Activated CD8-positive, alpha-beta memory T cell treated with anti-CD3 and anti-CD28 coated beads for 48 hours (primary cell): ENCODE results near the gene UBAP1L.
"Not testable (repeated sequence)": the region's sequence is repeated elsewhere in the genome, so short reads cannot be mapped to it uniquely, and the experiment has no call there.

Experiments
- DNase-seq, 3 experiments: peaks; one replicate each; pipeline ENCODE4 v3.0.0-alpha.2; 2020; ENCODE audit warnings: low read depth in 2 of 3, low spot score in 2 of 3

Gene UBAP1L

DNA sequence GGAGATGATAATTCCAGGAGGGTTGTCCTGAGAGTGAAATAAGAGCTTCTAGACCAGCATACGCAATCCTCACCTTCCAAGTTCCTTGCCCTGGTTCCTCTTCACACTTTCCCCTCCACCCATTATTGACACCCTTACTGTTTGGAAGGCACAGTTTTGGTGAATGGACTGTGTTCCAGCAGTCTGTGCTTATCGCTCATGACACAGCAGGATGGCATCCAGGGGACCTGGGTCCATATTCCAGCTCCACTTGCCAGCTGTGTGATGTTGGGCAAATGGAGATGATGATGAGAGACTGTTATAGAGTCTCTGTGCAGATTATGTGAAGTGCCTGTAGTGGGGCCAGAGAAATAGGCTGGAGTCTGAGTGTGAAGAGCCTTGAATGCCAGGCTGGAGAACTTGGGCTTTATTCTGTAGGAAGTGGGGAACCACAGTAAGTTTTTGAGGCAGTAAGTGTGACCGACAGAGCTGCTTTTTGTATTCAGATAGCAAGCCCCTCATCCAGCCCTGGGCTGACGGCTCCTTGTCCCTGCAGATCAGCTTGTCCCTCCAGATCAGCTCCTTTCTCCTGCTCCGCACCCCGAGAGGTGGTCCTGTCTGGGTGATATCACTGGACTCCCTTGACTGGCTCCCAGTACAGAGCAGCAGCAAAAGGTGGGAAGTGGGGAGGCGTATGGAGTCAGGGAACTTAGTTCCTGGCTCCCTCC, 30.3 kb downstream of the UBAP1L start:
- DNase-seq = no peak

DNA sequence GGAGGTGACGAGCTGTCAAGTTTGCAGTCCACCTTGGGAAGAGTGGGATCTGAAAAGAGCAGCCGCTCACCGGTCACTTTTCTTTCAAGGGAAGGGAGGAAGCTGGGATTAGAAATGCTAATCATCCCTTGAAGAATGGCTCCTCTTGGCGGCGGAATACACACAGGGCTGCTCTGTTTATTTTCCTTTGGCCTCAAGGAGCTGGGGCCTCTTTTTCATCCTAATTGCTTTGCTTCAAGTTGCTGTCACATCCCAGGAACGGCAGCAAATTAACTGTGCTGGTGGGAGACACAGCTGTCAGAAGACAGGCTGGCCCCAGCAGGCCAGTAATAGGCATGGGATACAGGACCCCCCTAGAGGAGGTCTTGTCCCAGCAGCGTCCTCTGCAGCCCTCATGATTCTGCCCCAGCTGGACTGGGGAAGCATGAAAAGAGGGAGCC, 31.7 kb downstream of the UBAP1L start:
- no peak for DNase-seq

DNA sequence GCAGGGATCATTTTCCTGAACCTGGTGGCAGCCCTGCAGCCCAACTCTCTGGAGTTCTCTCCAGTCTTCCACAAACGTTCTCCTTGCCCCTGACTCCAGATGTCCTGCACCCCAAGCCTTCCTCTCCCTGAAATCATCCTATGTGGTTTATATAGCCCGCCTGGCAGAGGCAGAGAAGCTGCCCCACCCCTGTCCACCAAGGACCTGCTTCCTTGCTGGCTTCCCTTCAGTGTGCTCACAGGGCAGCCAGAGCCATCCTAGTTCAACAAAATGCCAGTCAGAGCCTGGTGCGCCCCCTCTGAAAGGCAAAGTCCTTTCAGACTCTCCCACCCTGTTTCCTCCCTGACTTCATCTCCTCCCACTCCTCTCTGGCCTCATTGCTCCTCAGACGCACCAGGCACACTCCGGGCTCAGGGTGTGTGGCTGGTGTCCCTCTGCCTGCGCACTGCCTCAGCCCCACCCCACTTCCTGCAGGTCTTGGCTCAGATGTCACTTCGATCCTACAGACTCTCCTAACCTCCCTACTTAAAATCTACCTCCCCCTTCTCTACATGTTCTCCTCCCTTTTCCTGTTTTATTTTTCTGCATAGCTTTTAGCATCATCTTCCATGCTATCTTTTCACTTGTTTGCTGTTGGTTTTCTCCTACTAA, 32.6 kb downstream of the UBAP1L start:
- DNase-seq = no peak

DNA sequence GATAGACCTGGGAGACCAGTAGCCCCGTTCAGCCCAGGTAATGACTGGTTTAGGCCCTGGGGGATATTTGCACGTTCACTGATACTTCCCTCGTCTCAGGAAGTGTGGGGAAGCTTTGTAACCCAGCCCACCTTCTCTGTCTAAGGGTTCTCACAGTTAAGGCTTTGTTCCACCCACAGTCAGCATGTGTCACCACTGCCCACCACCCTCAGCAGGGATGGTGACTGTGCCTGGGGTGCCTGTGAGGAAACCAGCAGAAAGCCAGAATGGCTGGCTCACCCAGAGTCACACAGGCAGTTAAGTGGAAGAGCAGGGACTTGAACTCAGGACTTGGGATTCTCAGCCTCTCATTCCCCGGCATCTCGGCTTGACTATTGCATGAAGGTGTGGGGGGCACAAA, 33.2 kb downstream of the UBAP1L start:
- DNase-seq = no peak

DNA sequence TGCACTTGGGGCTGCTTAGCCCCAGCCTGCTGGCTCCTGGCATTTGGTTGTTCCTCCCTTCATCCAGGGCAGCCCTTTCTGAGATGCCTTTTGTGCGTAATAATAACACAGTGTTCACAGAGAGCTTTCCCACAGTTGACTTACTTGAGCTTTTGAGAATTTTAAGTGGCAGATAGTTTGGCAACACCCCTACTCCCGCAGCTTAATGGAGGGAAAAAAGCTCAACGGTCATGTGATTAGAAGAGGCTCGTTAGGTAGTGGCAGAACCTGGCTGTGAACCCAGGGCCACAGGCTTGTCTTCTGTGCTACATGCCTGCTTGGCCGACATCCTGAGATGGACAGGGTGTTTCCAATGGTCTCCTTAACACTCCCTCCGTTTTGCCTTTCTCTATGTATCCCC, 33.7 kb downstream of the UBAP1L start:
- DNase-seq = no peak

DNA sequence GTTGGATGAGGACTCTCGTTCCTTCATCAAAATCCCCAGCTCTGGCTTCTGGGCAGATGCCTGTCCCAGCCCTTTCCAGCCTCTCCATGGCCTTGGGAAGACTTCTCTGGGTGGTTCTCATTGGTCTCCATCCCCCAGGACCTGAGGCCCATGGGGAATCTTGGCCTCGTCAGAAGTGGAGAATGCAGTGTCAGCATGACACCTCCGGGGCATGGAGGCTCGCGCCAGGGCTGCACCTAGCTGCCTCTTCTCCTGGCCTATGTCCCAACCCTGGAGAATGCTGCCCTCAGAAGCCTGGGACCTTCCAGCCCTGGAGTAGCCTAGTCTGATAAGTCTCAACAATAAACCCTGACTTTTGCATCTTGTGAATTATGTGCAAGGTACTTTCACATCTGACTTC, 35.4 kb downstream of the UBAP1L start:
- DNase-seq = no peak

DNA sequence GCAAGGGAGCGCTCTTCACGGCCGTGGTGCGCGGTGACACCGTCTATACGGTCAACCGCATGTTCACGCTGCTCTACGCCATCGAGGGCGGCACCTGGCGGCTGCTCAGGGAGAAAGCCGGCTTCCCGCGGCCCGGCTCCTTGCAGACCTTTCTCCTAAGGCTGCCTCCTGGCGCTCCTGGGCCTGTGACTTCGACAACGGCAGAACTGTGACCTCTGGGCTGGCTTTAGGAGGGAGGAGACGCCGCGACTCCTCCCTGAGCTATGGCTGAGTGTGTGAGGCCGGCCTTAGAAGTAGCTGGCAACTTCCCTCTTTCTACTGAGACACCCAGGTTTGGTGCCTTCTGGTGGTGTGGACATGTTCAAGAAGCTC, 37.0 kb downstream of the UBAP1L start:
- peak in 2 of 3 experiments; percentile 22 to 32 for DNase-seq

DNA sequence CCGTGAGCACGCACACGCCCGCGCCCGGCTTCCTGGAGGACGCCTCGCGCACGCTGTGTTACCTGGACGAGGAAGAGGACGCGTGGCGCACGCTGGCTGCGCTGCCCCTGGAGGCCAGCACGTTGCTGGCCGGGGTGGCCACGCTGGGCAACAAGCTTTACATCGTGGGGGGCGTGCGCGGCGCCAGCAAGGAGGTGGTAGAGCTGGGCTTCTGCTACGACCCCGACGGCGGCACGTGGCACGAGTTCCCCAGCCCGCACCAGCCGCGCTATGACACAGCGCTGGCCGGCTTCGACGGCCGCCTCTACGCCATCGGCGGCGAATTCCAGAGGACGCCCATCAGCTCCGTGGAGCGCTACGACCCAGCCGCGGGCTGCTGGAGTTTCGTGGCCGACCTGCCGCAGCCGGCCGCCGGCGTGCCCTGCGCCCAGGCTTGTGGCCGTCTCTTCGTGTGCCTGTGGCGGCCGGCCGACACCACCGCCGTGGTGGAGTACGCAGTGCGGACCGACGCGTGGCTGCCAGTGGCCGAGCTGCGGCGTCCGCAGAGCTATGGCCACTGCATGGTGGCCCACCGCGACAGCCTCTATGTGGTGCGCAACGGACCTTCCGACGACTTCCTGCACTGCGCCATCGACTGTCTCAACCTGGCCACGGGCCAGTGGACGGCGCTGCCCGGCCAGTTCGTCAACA, 37.6 kb downstream of the UBAP1L start:
- no peak for DNase-seq

DNA sequence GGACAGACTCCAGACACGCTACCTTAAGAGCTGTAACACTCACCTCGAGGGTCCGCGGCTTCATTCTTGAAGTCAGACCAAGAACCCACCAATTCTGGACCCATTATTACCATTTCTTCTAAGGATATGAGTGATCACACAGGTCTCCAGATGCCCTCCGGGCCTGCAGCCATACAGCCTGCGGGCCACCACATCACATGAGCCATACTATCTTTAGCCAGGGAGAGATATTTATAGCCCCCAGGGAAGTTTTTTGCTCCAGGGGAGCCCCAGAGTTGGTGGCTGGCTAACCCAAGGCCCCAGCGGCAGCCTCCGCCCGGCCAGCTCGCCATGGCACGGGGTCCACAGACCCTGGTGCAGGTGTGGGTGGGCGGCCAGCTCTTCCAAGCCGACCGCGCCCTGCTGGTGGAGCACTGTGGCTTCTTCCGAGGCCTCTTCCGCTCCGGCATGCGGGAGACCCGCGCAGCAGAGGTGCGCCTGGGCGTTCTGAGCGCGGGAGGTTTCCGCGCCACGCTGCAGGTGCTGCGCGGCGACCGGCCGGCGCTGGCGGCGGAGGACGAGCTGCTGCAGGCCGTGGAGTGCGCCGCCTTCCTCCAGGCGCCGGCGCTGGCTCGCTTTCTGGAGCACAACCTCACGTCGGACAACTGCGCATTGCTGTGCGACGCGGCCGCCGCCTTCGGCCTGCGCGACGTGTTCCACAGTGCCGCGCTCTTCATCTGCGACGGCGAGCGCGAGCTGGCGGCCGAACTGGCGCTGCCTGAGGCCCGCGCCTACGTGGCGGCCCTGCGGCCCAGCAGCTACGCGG, 38.3 kb downstream of the UBAP1L start, which contains the start of gene KBTBD13:
KBTBD13 (plus strand) TSS at position 261 of the 805 bp plus-strand sequence; CDS start at position 331, 70 bp downstream.
- no peak for DNase-seq

DNA sequence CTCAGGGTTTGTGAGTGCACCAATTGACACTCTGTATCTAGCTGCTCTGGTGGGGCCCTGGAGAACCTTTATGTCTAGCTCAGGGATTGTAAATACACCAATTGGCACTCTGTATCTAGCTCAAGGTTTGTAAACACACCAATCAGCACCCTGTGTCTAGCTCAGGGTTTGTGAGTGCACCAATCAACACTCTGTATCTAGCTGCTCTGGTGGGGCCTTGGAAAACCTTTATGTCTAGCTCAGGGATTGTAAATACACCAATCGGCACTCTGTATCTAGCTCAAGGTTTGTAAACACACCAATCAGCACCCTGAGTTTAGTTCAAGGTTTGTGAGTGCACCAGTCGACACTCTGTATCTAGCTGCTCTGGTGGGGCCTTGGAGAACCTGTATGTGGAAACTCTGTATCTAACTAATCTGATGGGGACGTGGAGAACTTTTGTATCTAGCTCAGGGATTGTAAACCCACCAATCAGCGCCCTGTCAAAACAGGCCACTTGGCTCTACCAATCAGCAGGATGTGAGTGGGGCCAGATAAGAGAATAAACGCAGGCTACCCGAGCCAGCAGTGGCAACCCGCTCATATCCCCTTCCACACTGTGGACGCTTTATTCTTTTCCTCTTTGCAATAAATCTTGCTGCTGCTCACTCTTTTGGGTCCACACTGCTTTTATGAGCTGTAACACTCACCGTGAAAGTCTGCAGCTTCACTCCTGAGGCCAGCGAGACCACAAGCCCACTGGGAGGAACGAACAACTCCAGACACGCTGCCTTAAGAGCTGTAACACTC, 39.2 kb downstream of the UBAP1L start:
- DNase-seq = not testable (repeated sequence)

DNA sequence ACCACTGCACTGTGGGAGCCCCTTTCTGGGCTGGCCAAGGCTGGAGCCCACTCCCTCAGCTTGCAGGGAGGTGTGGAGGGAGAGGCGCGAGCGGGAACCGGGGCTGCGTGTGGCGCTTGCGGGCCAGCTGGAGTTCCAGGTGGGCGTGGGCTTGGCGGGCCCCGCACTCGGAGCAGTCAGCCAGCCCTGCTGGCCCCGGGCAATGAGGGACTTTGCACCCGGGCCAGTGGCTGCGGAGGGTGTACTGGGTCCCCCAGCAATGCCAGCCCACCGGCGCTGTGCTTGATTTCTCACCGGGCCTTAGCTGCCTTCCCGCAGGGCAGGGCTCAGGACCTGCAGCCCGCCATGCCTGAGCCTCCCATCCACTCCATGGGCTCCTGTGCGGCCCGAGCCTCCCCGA, 40.1 kb downstream of the UBAP1L start:
- not testable (repeated sequence) for DNase-seq

DNA sequence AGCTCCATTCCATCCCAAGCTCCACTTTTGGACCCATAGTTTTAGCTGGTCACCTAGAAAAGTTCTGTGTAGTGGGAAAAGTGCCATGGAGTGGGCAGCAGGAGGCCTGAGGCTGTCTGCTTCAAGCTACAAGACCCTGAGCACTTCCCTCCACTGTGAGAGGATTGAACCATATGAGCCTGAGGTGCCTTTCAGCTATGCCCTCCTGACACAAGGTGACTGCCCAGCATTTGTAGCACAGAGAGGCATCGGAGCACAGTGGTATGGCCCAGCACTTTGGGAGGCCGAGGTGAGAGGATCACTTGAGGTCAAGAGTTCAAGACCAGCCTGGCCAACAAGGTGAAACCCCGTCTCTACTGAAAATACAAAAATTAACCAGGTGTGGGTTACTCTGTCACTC, 42.4 kb downstream of the UBAP1L start:
- no peak for DNase-seq

DNA sequence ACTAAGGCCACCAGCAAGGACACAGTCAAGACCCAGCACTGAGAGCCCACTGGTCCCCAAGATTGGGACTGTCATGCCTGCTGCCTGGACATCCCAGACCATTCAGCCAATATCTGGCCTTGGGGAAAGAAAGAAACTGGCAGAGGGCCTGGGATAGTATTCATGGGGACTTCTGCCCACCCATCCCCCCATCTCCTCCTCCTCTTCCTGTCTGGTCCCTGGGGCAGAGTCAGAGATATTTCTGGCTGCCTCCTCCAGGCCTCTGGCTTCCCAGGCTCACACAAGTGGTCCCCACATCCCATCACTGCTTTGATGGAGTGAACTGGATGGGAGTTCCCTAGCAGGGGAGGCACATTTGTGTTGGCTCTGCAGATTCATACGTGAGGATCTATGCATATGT, 43.0 kb downstream of the UBAP1L start:
- DNase-seq = no peak

DNA sequence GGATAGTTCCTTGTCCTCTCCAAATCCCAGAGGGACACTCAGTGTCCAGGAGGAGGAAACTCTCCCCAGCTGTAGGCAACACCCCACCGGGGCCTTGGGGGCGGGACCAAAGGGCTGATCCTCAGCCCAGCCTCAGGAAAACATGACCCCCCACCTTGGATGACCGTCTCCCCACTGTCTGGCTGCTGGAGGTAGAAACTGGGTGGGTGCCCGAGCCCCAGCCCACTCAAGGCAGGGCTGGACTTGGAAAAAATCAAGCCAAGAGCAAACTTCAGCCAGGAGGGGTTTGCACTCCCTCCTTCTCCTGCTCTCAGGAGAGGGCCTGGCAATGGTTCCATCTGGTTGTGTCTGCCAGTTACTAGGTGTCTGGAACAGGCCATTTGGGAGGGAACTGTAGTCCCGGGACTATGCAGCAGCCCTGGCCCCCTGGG, 43.6 kb downstream of the UBAP1L start:
- no peak for DNase-seq

DNA sequence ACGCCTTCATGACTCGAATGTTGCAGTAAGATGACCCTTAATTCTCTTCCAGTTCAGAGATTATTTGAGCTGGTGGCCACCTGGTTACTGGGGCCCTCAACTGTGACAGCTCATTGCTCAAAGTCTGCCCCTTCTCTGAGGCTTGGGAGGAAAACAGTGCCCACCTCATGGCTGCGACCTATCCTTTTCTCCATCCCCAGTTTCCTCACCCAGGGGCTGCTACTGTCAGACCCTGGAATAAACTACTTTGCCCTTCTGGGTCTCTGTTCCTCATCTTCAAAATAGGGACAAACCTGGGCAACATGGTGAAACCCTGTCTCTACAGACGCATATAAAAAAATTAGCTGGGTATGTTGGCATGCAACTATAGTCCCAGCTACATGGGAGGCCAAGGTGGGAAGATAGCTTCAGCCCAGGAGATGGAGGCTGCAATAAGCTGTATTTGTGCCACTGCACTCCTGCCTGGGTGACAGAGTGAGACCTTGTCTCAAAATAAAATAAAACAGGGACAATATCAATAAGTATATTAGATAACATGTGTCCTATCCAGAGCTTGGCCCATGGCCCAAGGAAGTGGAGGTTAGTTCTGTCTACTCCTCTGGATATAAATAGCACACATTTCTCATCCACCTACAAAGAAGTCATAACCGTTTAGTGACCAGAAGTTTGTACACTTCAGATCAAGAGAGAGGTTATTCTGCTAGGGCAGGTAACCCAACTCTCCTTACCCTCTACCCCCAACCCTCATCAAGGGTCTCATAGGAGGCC, 45.0 kb downstream of the UBAP1L start:
- DNase-seq = no peak

DNA sequence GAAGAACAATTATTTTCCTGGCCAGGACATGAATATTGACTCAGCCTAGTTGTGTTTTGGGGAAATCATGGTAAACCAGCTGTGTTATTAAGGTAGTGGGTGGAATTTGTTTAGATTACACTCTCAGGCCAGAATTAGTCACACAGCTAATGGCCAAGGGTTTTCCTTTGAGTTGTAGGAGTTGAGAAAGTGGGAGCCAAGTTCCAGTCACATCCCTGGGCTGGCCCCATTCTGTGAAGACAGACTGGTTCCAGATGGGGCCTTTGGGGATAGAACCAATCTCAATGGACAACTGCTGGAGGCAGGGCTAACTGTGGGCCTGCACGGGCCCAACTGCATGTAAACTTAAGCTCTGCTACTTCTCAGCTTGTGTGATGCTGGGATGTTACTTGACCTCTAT, 45.8 kb downstream of the UBAP1L start:
- no peak for DNase-seq

DNA sequence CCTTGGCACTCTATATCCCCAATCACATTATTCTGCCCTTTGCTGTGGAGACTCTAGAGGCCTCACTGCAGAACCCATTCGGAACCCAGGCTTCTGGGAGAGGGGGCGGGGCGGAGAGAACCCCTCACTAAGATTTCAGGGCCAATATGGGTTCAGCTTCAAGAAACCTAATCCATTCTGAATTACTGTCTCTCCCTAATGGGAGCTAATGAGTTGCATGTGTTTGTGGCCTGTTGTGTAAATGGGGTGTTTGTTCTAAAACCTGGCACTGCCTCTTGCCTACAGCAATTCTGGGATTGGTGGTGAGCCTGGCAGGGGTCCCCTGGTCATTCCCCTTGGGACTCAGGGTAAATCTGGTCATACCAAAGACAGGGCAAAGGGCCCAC, 46.6 kb downstream of the UBAP1L start:
- DNase-seq = no peak

DNA sequence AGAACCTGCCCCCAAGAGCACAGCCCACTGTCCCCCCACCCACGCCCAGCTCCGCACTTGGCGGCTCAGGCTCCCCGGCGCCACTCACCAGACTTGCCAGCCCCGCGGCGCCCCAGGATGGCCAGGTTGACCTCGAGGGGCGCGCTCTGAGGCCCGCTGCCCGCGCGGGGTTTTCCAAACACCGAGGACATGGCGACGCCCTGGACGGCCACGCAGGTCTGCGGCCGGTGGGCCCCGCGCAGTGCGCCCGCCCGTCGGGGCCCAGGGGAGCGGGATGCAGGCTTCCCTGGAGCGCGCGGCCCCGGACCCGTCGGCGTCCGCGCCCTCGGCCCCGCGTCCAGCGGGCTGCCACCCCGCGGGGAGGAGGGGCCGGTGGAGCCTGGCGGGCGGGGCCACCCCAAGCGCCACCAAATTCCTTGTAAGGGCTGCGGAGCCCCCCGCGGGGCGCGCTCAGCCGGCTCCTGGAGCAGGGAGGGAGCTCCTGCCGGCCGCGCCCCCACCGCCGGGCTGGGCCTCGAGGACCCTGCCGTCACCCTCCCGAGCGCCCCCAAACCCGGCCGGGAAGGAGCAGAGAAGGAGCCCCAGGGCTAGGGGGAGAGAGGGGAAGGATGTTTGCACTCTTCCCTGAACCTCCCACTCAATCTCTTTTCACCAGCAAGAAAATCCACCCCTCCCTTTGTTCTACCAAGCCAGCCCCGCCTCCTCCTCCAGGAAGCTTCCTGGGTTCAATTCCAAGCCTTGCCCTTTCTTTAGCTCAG, 47.2 kb downstream of the UBAP1L start, which contains the start of gene RASL12:
RASL12 (minus strand) TSS at position 347 of the 758 bp plus-strand sequence; CDS start at position 191, 156 bp downstream.
- DNase-seq = no peak

DNA sequence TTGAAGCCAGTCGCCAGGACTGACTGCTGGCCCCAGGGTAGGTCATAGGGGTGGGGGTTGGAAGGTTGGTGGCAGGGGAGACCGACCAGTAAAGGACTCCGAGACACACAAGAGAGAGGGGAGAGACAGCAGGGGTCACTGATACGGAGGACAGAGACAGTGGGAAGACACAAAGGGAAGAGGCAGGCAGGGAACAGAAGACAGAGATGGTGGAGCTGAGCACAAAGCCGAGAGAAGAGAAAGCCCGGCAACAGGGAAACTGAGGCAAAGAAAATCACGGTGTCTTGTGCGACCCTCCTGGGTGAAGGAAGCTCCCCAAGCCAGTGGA, 47.7 kb downstream of the UBAP1L start:
- DNase-seq = no peak
